SU-DHL-6 (cell line): ENCODE measurements around the gene GRAP2.

Source experiments
- CTCF ChIP-seq: fragments of 200-600 bp; sonication (generic); IDR thresholded peaks from one replicate; pipeline ENCODE4 v1.5.1; 2017; ENCODE audit warnings: antibody characterized with exemption, mild to moderate bottlenecking, low read length, moderate library complexity; ENCODE audit not compliant: insufficient read depth, poor library complexity, severe bottlenecking
- EZH2phosphoT487 ChIP-seq: fragments of 200-600 bp; sonication (generic), shearing (Covaris generic); conservative IDR thresholded peaks from 2 replicates; pipeline ENCODE4 v1.6.1; 2018; ENCODE audit warnings: mild to moderate bottlenecking, antibody characterized with exemption, low read length, moderate library complexity, mixed read lengths

GRCh38 chr22:39938509-39939111, 37.7 kb downstream of the GRAP2 start:
- TF ChIP-seq CTCF = no peak
- TF ChIP-seq EZH2phosphoT487 = no peak
